GM12878 (cell line): ENCODE results near the gene SYNGR1. TPM values are rescaled to one million over a fixed set of nuclear protein-coding genes. Genes with fewer than 3 reads are reported as not detected.

Experiments
- ATAC-seq: fragments of 200-7000 bp; cut with Tn5 transposase; 3 replicates; pipeline ENCODE4 v1.9.1; 2020; ENCODE audit warnings: mild to moderate bottlenecking, moderate library complexity
- BruUV-seq: library from RNA; stranded (reverse); fragments of 400-500 nt; replicated peaks from 2 replicates; lab custom pipeline; 2021; lab: Mats Ljungman, UMichigan
- CTCF ChIA-PET: fragments of 300-600 bp; sonication (Branson Sonifier 250); formaldehyde crosslinking; extraction: SDS; loops from one replicate; lab custom pipeline; 2021; ENCODE audit warnings: inconsistent platforms; lab: Yijun Ruan, JAX
- POLR2A ChIA-PET: fragments of 350-600 bp; formaldehyde crosslinking; extraction: SDS; loops from one replicate; lab custom pipeline; 2021; ENCODE audit warnings: inconsistent platforms; lab: Charles Lee
- RAD21 ChIA-PET: fragments of 300-600 bp; sonication (Branson Sonifier 250); formaldehyde crosslinking; loops from one replicate; lab custom pipeline; 2023; ENCODE audit warnings: antibody characterized with exemption; ENCODE audit not compliant: unreplicated experiment; lab: Charles Lee
- SMC1A ChIA-PET: fragments of 300-600 bp; sonication (Branson Sonifier 250); formaldehyde crosslinking; loops from one replicate; lab custom pipeline; 2023; ENCODE audit not compliant: unreplicated experiment, uncharacterized antibody; lab: Charles Lee
- DNase-seq: peaks from one replicate; pipeline ENCODE4 v3.0.0-alpha.2; 2011; ENCODE audit warnings: low read depth, low spot score
- FAIRE-seq: peaks from 3 replicates; lab custom pipeline; 2011; peaks lifted over from hg19 to GRCh38; lab: Jason Lieb, UNC
- H2AFZ ChIP-seq: 2 replicates; pipeline ENCODE4 v1.6.0; 2011; ENCODE audit warnings: low read depth, low read length, control low read depth; ENCODE audit not compliant: control insufficient read depth
- H3K27ac ChIP-seq: 2 replicates; pipeline ENCODE4 v1.5.1; 2011; ENCODE audit warnings: control low read depth; ENCODE audit not compliant: control insufficient read depth, insufficient read depth
- H3K27me3 ChIP-seq, 2 experiments: replicated peaks in 1 of 2; 2 replicates each; pipeline versions ENCODE4 v1.6.0 to v1.6.1; 2011; ENCODE audit warnings: low read length in 1 of 2; ENCODE audit not compliant: control insufficient read depth in 2 of 2, insufficient read depth in 2 of 2
- H3K36me3 ChIP-seq, 2 experiments: 2 replicates each; pipeline ENCODE4 v1.5.1; 2011; ENCODE audit warnings: low read length in 1 of 2; ENCODE audit not compliant: control insufficient read depth in 2 of 2, insufficient read depth in 2 of 2
- H3K4me1 ChIP-seq: 2 replicates; pipeline ENCODE4 v1.6.1; 2011; ENCODE audit warnings: mild to moderate bottlenecking, low read length, moderate library complexity, mixed read lengths; ENCODE audit not compliant: control insufficient read depth, insufficient read depth
- H3K4me2 ChIP-seq: 2 replicates; pipeline ENCODE4 v1.6.0; 2011; ENCODE audit warnings: control low read depth; ENCODE audit not compliant: control insufficient read depth, insufficient read depth
- H3K4me3 ChIP-seq: fragments of 200-600 bp; sonication (generic); 2 replicates; pipeline ENCODE4 v1.5.1; 2016
- H3K79me2 ChIP-seq: 2 replicates; pipeline ENCODE4 v1.6.0; 2011; ENCODE audit warnings: low read length; ENCODE audit not compliant: control insufficient read depth, insufficient read depth
- H3K9ac ChIP-seq: 2 replicates; pipeline ENCODE4 v1.8.0; 2011; ENCODE audit warnings: low read length, control low read depth, mixed read lengths; ENCODE audit not compliant: control insufficient read depth, insufficient read depth
- H3K9me3 ChIP-seq: replicated peaks from 3 replicates; pipeline ENCODE4 v1.5.1; 2011; ENCODE audit warnings: mild to moderate bottlenecking, low read length; ENCODE audit not compliant: control insufficient read depth, insufficient read depth
- H4K20me1 ChIP-seq: 2 replicates; pipeline ENCODE4 v1.6.0; 2011; ENCODE audit not compliant: control insufficient read depth, insufficient read depth
- ATF7 ChIP-seq: fragments of 450-650 bp; IDR thresholded peaks from 2 replicates; pipeline ENCODE4 v1.6.1; 2016; ENCODE audit warnings: low read depth, mild to moderate bottlenecking
- GABPA ChIP-seq: IDR thresholded peaks from 2 replicates; pipeline ENCODE4 v1.6.1; 2014; ENCODE audit warnings: antibody characterized with exemption, low read depth, mild to moderate bottlenecking, inconsistent platforms
- KAT2A ChIP-seq: conservative IDR thresholded peaks from 2 replicates; pipeline ENCODE4 v1.6.1; 2011; ENCODE audit warnings: low read depth, low read length; ENCODE audit not compliant: control insufficient read depth
- NFYA ChIP-seq: IDR thresholded peaks from 2 replicates; pipeline ENCODE4 v1.6.1; 2011; ENCODE audit warnings: low read depth, mild to moderate bottlenecking, low read length, improper control_type of control experiment, borderline replicate concordance
- YBX1 ChIP-seq: fragments of 450-650 bp; IDR thresholded peaks from 2 replicates; pipeline ENCODE4 v1.6.1; 2016; ENCODE audit warnings: antibody characterized with exemption
- YY1 ChIP-seq: IDR thresholded peaks from 2 replicates; pipeline ENCODE4 v1.6.1; 2011; ENCODE audit warnings: low read depth, mild to moderate bottlenecking, low read length
- ZNF24 ChIP-seq: fragments of 450-650 bp; IDR thresholded peaks from 2 replicates; pipeline ENCODE4 v1.6.1; 2017; ENCODE audit warnings: antibody characterized with exemption, mild to moderate bottlenecking
- ZZZ3 ChIP-seq: IDR thresholded peaks from 2 replicates; pipeline ENCODE4 v1.6.1; 2011; ENCODE audit warnings: low read depth; ENCODE audit not compliant: control insufficient read depth, insufficient read length
- WGBS: methylation state at CpG from one replicate; pipeline ENCODE4 v1.1.6; 2016; ENCODE audit warnings: low lambda C conversion rate; ENCODE audit not compliant: insufficient replicate concordance, insufficient coverage; ENCODE audit errors: missing lambda C conversion rate; 5-methylcytosine and 5-hydroxymethylcytosine counted together
- in situ Hi-C: fragments of 300-500 bp; cut with MboI; formaldehyde crosslinking; loops from 9 replicates; pipeline ENCODE4 v1.14.3; 2018; ENCODE audit warnings: mixed read lengths
- intact Hi-C: fragments of 100-400 bp; cut with micrococcal nuclease; formaldehyde crosslinking; loops from one replicate; pipeline ENCODE4 v1.14.2; 2022; ENCODE audit not compliant: unreplicated experiment
- polyA plus RNA-seq, 11 experiments: library from polyadenylated mRNA; depleted of rRNA in 4 of 11; unstranded in 6 of 11; stranded (reverse) in 5 of 11; fragments of >200 nt; fragmentation: Nextera tagmentation in 4 of 11; fragmentation: Illumina TruSeq in 1 of 11; extraction: Ambion mirVana in 4 of 11; extraction: Trizol in 1 of 11; gene quantifications; 1 replicate in 1 of 11; 2 replicates in 10 of 11; pipeline versions ENCODE4 v1.2.1 to v1.2.3, GENCODE V29; 2011 to 2016; ENCODE audit warnings: inconsistent platforms in 2 of 11, missing spikeins in 2 of 11, low read depth in 1 of 11
- total RNA-seq, 4 experiments: library from RNA; depleted of rRNA in 3 of 4; stranded (reverse); fragments of >200 nt in 3 of 4; fragmentation: Illumina TruSeq in 1 of 4; extraction: Trizol in 1 of 4; gene quantifications; 2 replicates each; pipeline versions ENCODE4 v1.2.1 to v1.2.3, GENCODE V29; 2013 to 2021

The SYNGR1 gene
- total and polyA plus RNA-seq, 10 of the 15 experiments (the other 5 are each of a cell fraction or from before 2014, with no cell fraction given) = 0.87 to 9.2 (median 3.5) TPM

GRCh38 chr22:39409516-39410029, 59.8 kb downstream of the SYNGR1 start:
- TF ChIP-seq ATF7 (no peak), GABPA (no peak), YY1 (no peak), YBX1 (no peak), KAT2A (no peak)
- ChIA-PET SMC1A (interaction anchor here (1.0 kb wide), 1 partner anchor 10 kb away, joined by 3 read pairs; the partner anchor contains the start of gene TAB1), CTCF (no interaction called here), POLR2A (no interaction called here), RAD21 (interaction anchor here (1.1 kb wide), 1 partner anchor 63 kb away, joined by 3 read pairs; no protein-coding TSS in a partner anchor)
- Histone ChIP-seq H3K4me3 (no peak overlapping the region), H3K79me2 (no peaks in the 10 kb centered on the region; the same call in none of the 2 replicates), H3K36me3 (peaks cover 0 to 4% of the 10 kb centered on the region in 2 experiments; a peak in 1 of 4 replicates), H3K27ac (no peak overlapping the region), H3K4me1 (peaks cover 4% of the 10 kb centered on the region; the same call in 1 of the 2 replicates), H2AFZ (no peak overlapping the region), H3K4me2 (no peak overlapping the region), H4K20me1 (no peaks in the 10 kb centered on the region), H3K27me3 (no peaks in the 10 kb centered on the region), H3K9ac (no peak overlapping the region), H3K9me3 (no peaks in the 10 kb centered on the region)
- 98% methylated on average over 11 of the region's 11 CpGs for WGBS
- intact Hi-C loops = no loop called here
- FAIRE-seq (no peak), DNase-seq (no peak), ATAC-seq (no peak)
- BruUV-seq = no TSS peak
- in situ Hi-C loops = no loop called here

GRCh38 chr22:39410264-39410663, 60.5 kb downstream of the SYNGR1 start:
- no peaks in the 10 kb centered on the region for H3K27me3 ChIP-seq
- no peaks in the 10 kb centered on the region for H4K20me1 ChIP-seq
- WGBS = 97% methylated on average over 4 of the region's 4 CpGs
- peaks cover 4% of the 10 kb centered on the region; the same call in 1 of the 2 replicates for H3K4me1 ChIP-seq
- peaks cover 0 to 4% of the 10 kb centered on the region in 2 experiments; a peak in 2 of 4 replicates for H3K36me3 ChIP-seq
- H2AFZ ChIP-seq = no peak overlapping the region
- DNase-seq (no peak), FAIRE-seq (no peak)
- CTCF ChIA-PET = interaction anchor here (0.5 to 1.3 kb wide), 4 partner anchors 27 to 1455 kb away, joined by 3 to 7 read pairs (median 3); no protein-coding TSS in a partner anchor
- TF ChIP-seq ZNF24 (no peak), NFYA (no peak), ZZZ3 (no peak)
- TF ChIP-seq, all 136 proteins: peak for 0
- Histone ChIP-seq H3K79me2 (no peaks in the 10 kb centered on the region; the same call in none of the 2 replicates), H3K4me3 (no peak overlapping the region), H3K4me2 (no peak overlapping the region), H3K9me3 (no peaks in the 10 kb centered on the region), H3K27ac (no peak overlapping the region), H3K9ac (no peak overlapping the region)
- no peak for ATAC-seq
- BruUV-seq = no TSS peak
- ChIA-PET SMC1A (interaction anchor here (0.7 to 1.4 kb wide), 4 partner anchors 21 to 83 kb away, joined by 3 to 5 read pairs (median 4); no protein-coding TSS in a partner anchor), POLR2A (no interaction called here), RAD21 (interaction anchor here (1.1 to 1.2 kb wide), 2 partner anchors 44 to 62 kb away, joined by 3 to 4 read pairs; no protein-coding TSS in a partner anchor)
- in situ Hi-C loops (no loop called here), intact Hi-C loops (no loop called here)
